ENCODE data around the gene KIZ. TPM values are rescaled to one million over a fixed set of nuclear protein-coding genes. Genes with fewer than 3 reads are reported as not detected.

The KIZ gene
- total RNA-seq, 1 donor from 2014 or later, result 15.0 TPM

GRCh38 chr20:21092806-21093205 lies 33.1 kb upstream of the KIZ start:
- Mint-ChIP-seq H3K27ac (ENCODE audit: unreplicated experiment) (no peak overlapping the region), H3K36me3 (ENCODE audit: low read depth, unreplicated experiment) (no peaks in the 10 kb centered on the region), H3K4me3 (ENCODE audit: unreplicated experiment) (no peak overlapping the region), H3K27me3 (ENCODE audit: unreplicated experiment) (peaks cover 3% of the 10 kb centered on the region), H3K4me1 (ENCODE audit: unreplicated experiment) (peaks cover 11% of the 10 kb centered on the region), H3K9me3 (ENCODE audit: unreplicated experiment) (no peaks in the 10 kb centered on the region)
- DNase-seq (ENCODE audit: low spot score), result no peak
- TF ChIP-seq CTCF (IDR thresholded peaks at IDR 0.05; ENCODE audit: unreplicated experiment), result no peak

GRCh38 chr20:21096321-21097043 lies 29.4 kb upstream of the KIZ start:
- Mint-ChIP-seq H3K27ac (ENCODE audit: unreplicated experiment) (no peak overlapping the region), H3K4me1 (ENCODE audit: unreplicated experiment) (peaks cover 7% of the 10 kb centered on the region), H3K9me3 (ENCODE audit: unreplicated experiment) (no peaks in the 10 kb centered on the region)

GRCh38 chr20:21099751-21100577 lies 25.9 kb upstream of the KIZ start:
- H3K4me1 Mint-ChIP-seq (ENCODE audit: unreplicated experiment), result peaks cover 17% of the 10 kb centered on the region
- peak overlapping the region; percentile 87 for H3K4me3 Mint-ChIP-seq (ENCODE audit: unreplicated experiment)
- peaks cover 24% of the 10 kb centered on the region for H3K27me3 Mint-ChIP-seq (ENCODE audit: unreplicated experiment)
- H3K27ac Mint-ChIP-seq (ENCODE audit: unreplicated experiment), result no peak overlapping the region
- no peaks in the 10 kb centered on the region for H3K36me3 Mint-ChIP-seq (ENCODE audit: low read depth, unreplicated experiment)
- no peak for TF ChIP-seq CTCF (IDR thresholded peaks at IDR 0.05; ENCODE audit: unreplicated experiment)
- no peaks in the 10 kb centered on the region for H3K9me3 Mint-ChIP-seq (ENCODE audit: unreplicated experiment)
- DNase-seq (ENCODE audit: low spot score), result peak; percentile 67

More at GRCh38 chr20:21096321-21097043, 29.4 kb upstream of the KIZ start:
- Mint-ChIP-seq H3K27me3 (ENCODE audit: unreplicated experiment) (peaks cover 7% of the 10 kb centered on the region), H3K4me3 (ENCODE audit: unreplicated experiment) (no peak overlapping the region), H3K36me3 (ENCODE audit: low read depth, unreplicated experiment) (no peaks in the 10 kb centered on the region)
- TF ChIP-seq CTCF (IDR thresholded peaks at IDR 0.05; ENCODE audit: unreplicated experiment), result no peak
- DNase-seq (ENCODE audit: low spot score), result peak; percentile 37

- Mint-ChIP-seq H3K27me3 (ENCODE audit: unreplicated experiment) (peaks cover 24% of the 10 kb centered on the region), H3K9me3 (ENCODE audit: unreplicated experiment) (no peaks in the 10 kb centered on the region), H3K4me1 (ENCODE audit: unreplicated experiment) (peaks cover 17% of the 10 kb centered on the region), H3K27ac (ENCODE audit: unreplicated experiment) (no peak overlapping the region), H3K36me3 (ENCODE audit: low read depth, unreplicated experiment) (no peaks in the 10 kb centered on the region), H3K4me3 (ENCODE audit: unreplicated experiment) (peak overlapping the region; percentile 87)
- no peak for DNase-seq (ENCODE audit: low spot score)
- no peak for TF ChIP-seq CTCF (IDR thresholded peaks at IDR 0.05; ENCODE audit: unreplicated experiment)
Observed at GRCh38 chr20:21100578-21101452, 25.1 kb upstream of the KIZ start.
